Ovary (tissue), 9 donors: ENCODE data around the gene ROBO2. TPM values are rescaled to one million over a fixed set of nuclear protein-coding genes. Genes with fewer than 3 reads are reported as not detected.

Experiments
- DNase-seq, 5 donors: peaks; one replicate each; pipeline ENCODE4 v3.0.0-alpha.2; 2019 to 2020
- H3K27ac ChIP-seq, 2 donors: fragments of 200-600 bp; one replicate each; pipeline versions ENCODE4 v1.5.1 to v1.8.0; 2019 to 2022
- H3K27me3 ChIP-seq: fragments of 200-600 bp; one replicate; pipeline ENCODE4 v1.8.0; 2022
- H3K36me3 ChIP-seq: fragments of 200-600 bp; sonication (generic); one replicate; pipeline ENCODE4 v1.5.1; 2019
- H3K4me1 ChIP-seq: one replicate; pipeline ENCODE4 v1.8.1; 2013; ENCODE audit warnings: mild to moderate bottlenecking, moderate library complexity; ENCODE audit not compliant: insufficient read depth
- H3K4me3 ChIP-seq: fragments of 200-600 bp; sonication (generic); one replicate; pipeline ENCODE4 v1.5.1; 2017
- H3K9me3 ChIP-seq, 2 donors: fragments of 200-600 bp in 1 of 2; sonication (generic) in 1 of 2; one replicate each; pipeline versions ENCODE4 v1.5.1 to v1.8.1; 2013 to 2019; ENCODE audit warnings: mild to moderate bottlenecking in 1 of 2, moderate library complexity in 1 of 2
- EP300 ChIP-seq: sonication (generic); formaldehyde crosslinking; IDR thresholded peaks from one replicate; pipeline ENCODE4 v1.6.1; 2017; ENCODE audit warnings: antibody characterized with exemption
- POLR2A ChIP-seq: fragments of 450-650 bp; IDR thresholded peaks from one replicate; pipeline ENCODE4 v1.6.1; 2017; ENCODE audit warnings: antibody characterized with exemption, mild to moderate bottlenecking, moderate library complexity
- WGBS, 3 donors: extraction: QIAGEN DNeasy Blood & Tissue Kit in 1 of 3; methylation state at CpG; one replicate each; pipeline versions ENCODE4 v1.1.5 to v1.1.7; 2013 to 2017; 5-methylcytosine and 5-hydroxymethylcytosine counted together
- intact Hi-C, 4 donors: fragments of 100-400 bp; cut with DNase I; formaldehyde crosslinking; loops; one replicate each; pipeline versions ENCODE4 v1.11.0 to v1.15.1; 2022 to 2023
- polyA plus RNA-seq, 2 donors: library from polyadenylated mRNA; stranded (reverse); fragments of 200-250 nt in 1 of 2; fragments of 350-450 nt in 1 of 2; fragmentation: Illumina TruSeq in 1 of 2; extraction: RNeasy Lipid Tissue Mini Kit (QIAGEN cat#74804) in 1 of 2; gene quantifications; one replicate each; pipeline ENCODE4 v1.2.3, GENCODE V29; 2013 to 2014
- total RNA-seq, 7 donors: library from RNA; depleted of rRNA in 2 of 7; stranded (reverse); fragments of >200 nt in 2 of 7; fragmentation: NEBNext Ultra II Directional in 3 of 7; extraction: Animal tissue kit (Norgen Biotek cat#: 25700) in 3 of 7; gene quantifications; one replicate each; pipeline versions ENCODE4 v1.1.0 to v1.2.4, GENCODE V29; 2016 to 2023
- TF ChIP-seq, protein P1 (sequence below), 3 donors: fragments of 450-650 bp in 2 of 3; fragments of 200-600 bp in 1 of 3; IDR thresholded peaks; one replicate each; pipeline versions ENCODE4 v1.5.1 to v1.8.0; 2016 to 2022; ENCODE audit warnings: antibody characterized with exemption in 3 of 3, mild to moderate bottlenecking in 1 of 3
- donor health status: DM: no; HTN: no; CAD: no; lungs with moderate emphysema.
- donor health status: DM: no; HTN: no; CAD: no.
- donor health status: Bipolar disorder and iron deficiency.
- donor health status: DM: yes; HTN: yes; CAD: no.
- donor health status: DM: no; HTN: no; CAD: no.
- donor health status: DM: yes; HTN: yes; CAD: no.

Gene ROBO2
- total and polyA plus RNA-seq, 9 donors, result 3.4 to 14.8 (median 5.6) TPM

DNA sequence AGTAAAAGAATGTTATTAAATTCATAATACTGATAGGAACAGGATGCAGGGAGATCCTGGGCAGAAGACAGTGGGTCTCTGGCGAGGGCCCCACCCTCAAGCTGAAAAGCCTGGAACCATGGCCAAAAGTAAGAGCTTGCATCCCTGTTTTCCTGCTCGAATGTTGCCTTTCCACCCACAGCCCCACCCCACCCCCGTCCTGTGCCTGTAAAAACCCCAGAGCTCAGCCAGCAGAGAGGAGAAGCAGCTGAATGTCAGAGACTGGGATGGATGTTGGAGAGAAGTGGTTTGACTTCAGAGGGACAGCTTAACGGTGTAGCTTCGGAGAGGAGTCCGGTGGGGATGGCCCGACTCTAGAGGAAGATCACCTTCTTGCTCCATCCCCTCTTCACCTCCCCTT, 207.9 kb downstream of the ROBO2 start:
- no peak for TF ChIP-seq POLR2A
- TF ChIP-seq EP300, result no peak
- TF ChIP-seq, protein P1, sequence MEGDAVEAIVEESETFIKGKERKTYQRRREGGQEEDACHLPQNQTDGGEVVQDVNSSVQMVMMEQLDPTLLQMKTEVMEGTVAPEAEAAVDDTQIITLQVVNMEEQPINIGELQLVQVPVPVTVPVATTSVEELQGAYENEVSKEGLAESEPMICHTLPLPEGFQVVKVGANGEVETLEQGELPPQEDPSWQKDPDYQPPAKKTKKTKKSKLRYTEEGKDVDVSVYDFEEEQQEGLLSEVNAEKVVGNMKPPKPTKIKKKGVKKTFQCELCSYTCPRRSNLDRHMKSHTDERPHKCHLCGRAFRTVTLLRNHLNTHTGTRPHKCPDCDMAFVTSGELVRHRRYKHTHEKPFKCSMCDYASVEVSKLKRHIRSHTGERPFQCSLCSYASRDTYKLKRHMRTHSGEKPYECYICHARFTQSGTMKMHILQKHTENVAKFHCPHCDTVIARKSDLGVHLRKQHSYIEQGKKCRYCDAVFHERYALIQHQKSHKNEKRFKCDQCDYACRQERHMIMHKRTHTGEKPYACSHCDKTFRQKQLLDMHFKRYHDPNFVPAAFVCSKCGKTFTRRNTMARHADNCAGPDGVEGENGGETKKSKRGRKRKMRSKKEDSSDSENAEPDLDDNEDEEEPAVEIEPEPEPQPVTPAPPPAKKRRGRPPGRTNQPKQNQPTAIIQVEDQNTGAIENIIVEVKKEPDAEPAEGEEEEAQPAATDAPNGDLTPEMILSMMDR (IDR thresholded peaks at IDR 0.05), result no peak
- no peak overlapping the region for H3K4me3 ChIP-seq
- H3K27ac ChIP-seq, result no peak overlapping the region
- H3K9me3 ChIP-seq, result no peaks in the 10 kb centered on the region
- 87 to 89% (median 88%) methylated on average over 7 of the region's 7 CpGs for WGBS, 3 donors
- intact Hi-C loops, result no loop called here
- DNase-seq, result no peak
- H3K36me3 ChIP-seq, result no peaks in the 10 kb centered on the region
- no peaks in the 10 kb centered on the region for H3K27me3 ChIP-seq
- H3K4me1 ChIP-seq, result no peaks in the 10 kb centered on the region

DNA sequence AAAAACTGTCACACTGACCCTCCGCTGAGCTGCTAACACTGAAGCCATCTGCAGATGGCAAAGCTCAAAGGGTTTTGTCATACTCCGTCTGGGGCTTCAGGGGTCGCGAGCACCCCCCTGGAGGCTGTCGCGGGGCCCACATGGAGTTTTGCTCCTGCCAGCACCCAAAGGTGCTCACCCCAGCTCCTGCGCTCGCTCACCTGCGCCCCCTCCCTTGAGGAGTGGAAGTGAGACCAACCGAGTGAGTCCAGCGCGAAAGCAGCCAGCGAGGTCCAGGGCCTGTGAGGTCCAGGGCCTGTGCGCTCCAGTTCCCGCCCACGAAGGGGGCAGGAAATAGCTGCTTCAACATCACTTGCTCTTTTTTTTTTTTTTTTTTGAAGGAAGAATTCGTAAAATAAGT, 208.5 kb downstream of the ROBO2 start:
- intact Hi-C loops, result no loop called here
- Histone ChIP-seq H3K4me1 (no peaks in the 10 kb centered on the region), H3K36me3 (no peaks in the 10 kb centered on the region), H3K9me3 (no peaks in the 10 kb centered on the region), H3K27ac (no peak overlapping the region), H3K4me3 (no peak overlapping the region), H3K27me3 (no peaks in the 10 kb centered on the region)
- DNase-seq, result no peak
- TF ChIP-seq, protein P1 (IDR thresholded peaks at IDR 0.05), result no peak
- WGBS, 3 donors, result 90 to 94% (median 94%) methylated on average over 17 of the region's 17 CpGs

DNA sequence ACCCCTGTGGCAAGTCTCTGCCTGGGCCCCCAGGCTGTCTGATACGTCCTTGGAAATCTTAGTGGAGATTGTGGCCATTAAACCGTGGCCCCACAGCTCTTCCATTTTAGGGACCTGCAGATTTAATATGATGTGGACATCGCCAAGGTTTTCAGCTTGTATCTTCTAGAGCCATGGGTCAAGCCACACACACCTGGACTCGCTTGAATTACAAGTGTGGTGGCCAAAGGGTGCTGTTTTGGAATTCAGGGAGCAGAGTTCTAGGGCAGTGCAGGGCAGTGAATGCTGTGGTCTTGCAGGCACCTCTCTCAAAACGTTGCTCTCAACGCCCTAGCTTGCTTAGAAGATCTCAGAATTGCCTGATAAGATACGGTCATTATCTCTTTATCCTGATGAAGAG, 211.2 kb downstream of the ROBO2 start:
- no peak for DNase-seq
- Histone ChIP-seq H3K9me3 (no peaks in the 10 kb centered on the region), H3K4me1 (no peaks in the 10 kb centered on the region), H3K27ac (no peak overlapping the region), H3K27me3 (no peaks in the 10 kb centered on the region), H3K36me3 (no peaks in the 10 kb centered on the region), H3K4me3 (no peak overlapping the region)
- intact Hi-C loops, result loop anchor here in 2 of 4 donors (5.0 to 10.0 kb wide), 2 partner anchors 206 to 209 kb away; partner anchors contain the start of gene ROBO2 (in 2 of the 2)
- TF ChIP-seq POLR2A (no peak), EP300 (no peak)
- TF ChIP-seq, protein P1 (IDR thresholded peaks at IDR 0.05), result no peak
- 81 to 86% (median 81%) methylated on average over 7 of the region's 7 CpGs for WGBS, 3 donors

DNA sequence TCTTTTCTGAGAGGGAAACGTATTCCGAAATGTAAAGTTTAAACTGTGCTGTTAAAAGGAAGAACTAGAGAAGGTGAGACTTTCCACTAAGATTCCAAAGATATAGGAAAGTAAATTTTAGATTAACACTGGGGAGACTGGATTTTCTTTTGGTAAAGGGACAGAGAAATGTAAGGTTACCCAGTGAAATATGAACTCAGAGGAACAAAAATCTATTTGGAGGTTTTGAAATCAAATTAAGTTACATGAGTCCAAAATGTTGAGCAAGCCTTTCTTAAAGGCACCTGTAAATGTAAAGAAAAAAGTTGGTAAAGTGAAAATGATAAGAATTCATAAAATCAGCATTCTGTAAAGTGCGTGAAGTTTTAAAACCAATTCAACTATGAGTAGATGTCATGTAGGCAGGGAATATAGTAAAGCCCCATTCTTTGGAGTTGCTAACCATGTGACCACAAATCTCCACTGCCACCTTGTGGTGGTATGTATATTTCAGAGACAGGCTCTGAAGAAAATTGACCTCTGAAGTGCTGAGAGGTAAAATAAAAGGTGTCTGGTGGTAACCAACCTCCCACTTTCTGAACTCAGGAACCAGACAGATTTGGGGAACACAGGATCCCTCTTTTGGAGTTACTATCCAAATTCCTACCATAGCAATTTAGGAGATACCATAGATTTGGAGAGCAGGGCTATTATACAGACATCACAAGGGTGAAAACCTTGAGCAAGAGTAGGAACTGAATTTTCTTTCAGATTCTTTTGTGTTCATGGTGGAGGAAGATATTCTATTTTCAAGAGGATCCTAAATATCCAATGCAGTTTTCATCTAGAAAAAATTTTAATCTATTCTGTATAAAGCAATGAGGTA, 215.3 kb downstream of the ROBO2 start:
- H3K27me3 ChIP-seq, result no peaks in the 10 kb centered on the region
- TF ChIP-seq EP300, result no peak
- TF ChIP-seq, protein P1 (IDR thresholded peaks at IDR 0.05), result peak; percentile 64 to 74 (median 68)
- intact Hi-C loops, result loop anchor here (2.0 to 10.0 kb wide), 4 partner anchors 210 to 218 kb away; partner anchors contain the start of gene ROBO2 (in 2 of the 4)

More for the DNA sequence above, 215.3 kb downstream of the ROBO2 start:
- DNase-seq, result peak in 3 of 5 donors; percentile 29 to 61 (median 31)
- no peak overlapping the region for H3K27ac ChIP-seq
- WGBS, 3 donors, result 73 to 90% (median 89%) methylated on average over 3 of the region's 3 CpGs
- no peak overlapping the region for H3K4me3 ChIP-seq
- H3K36me3 ChIP-seq, result no peaks in the 10 kb centered on the region
- no peaks in the 10 kb centered on the region for H3K9me3 ChIP-seq
- no peaks in the 10 kb centered on the region for H3K4me1 ChIP-seq
